ENCODE data around the gene CNST.

DNA sequence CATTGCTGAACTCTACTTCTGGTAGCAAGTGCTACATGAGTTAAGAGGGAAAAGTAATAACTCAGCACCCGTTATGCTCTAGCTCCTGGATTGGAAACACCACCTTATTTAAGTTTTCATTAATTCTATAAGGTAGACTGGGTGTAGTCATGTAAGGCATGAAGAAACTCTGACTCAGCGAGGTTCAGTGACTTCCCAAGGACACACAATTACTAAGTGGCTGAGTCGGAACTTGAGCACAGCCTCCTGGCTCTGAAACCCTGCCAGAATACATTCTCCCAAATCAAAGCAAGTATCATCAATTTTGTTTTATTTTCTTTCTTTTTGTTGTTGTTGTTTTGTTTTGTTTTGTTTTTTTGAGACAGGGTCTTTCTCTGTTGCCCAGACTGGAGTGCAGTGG is 128.9 kb downstream of the CNST start:
- TF ChIP-seq, protein P1, sequence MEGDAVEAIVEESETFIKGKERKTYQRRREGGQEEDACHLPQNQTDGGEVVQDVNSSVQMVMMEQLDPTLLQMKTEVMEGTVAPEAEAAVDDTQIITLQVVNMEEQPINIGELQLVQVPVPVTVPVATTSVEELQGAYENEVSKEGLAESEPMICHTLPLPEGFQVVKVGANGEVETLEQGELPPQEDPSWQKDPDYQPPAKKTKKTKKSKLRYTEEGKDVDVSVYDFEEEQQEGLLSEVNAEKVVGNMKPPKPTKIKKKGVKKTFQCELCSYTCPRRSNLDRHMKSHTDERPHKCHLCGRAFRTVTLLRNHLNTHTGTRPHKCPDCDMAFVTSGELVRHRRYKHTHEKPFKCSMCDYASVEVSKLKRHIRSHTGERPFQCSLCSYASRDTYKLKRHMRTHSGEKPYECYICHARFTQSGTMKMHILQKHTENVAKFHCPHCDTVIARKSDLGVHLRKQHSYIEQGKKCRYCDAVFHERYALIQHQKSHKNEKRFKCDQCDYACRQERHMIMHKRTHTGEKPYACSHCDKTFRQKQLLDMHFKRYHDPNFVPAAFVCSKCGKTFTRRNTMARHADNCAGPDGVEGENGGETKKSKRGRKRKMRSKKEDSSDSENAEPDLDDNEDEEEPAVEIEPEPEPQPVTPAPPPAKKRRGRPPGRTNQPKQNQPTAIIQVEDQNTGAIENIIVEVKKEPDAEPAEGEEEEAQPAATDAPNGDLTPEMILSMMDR (conservative IDR thresholded peaks at IDR 0.05; ENCODE audit: low read depth, low read length) = no peak
- no peak for TF ChIP-seq EZH2 (IDR thresholded peaks at IDR 0.05; ENCODE audit: borderline replicate concordance, low read depth, low read length, poor library complexity, severe bottlenecking)

Data from A673 (cell line).